ENCODE results near the gene PTPRA. TPM values are rescaled to one million over a fixed set of nuclear protein-coding genes. Genes with fewer than 3 reads are reported as not detected.

The PTPRA gene
- total and polyA plus RNA-seq, 2 of the 13 experiments (the other 11 are each of a cell fraction or from before 2014, with no cell fraction given) = 47.2 to 127 TPM

- TF ChIP-seq ZHX2 (IDR thresholded peaks at IDR 0.05; ENCODE audit: low read depth) = no peak
- no peak for TF ChIP-seq ZHX2 (CRISPR knock-in tag; IDR thresholded peaks at IDR 0.05; ENCODE audit: borderline replicate concordance)
- no peak for TF ChIP-seq IRF9 (CRISPR knock-in tag; IDR thresholded peaks at IDR 0.05; ENCODE audit: borderline replicate concordance)
- TF ChIP-seq UBTF (CRISPR knock-in tag; IDR thresholded peaks at IDR 0.05) = peak; percentile 15; the same call in 1 of the 2 replicates
- 0 out of 2 replicates have a peak, but pooled peaks have one; percentile 17 for TF ChIP-seq HNRNPL (IDR thresholded peaks at IDR 0.05; ENCODE audit: low read depth, low read length)
- TF ChIP-seq HNF4G (IDR thresholded peaks at IDR 0.05; ENCODE audit: borderline replicate concordance, low read depth, low read length) = 0 out of 2 replicates have a peak, but pooled peaks have one; percentile 6
- TF ChIP-seq HNF4G (CRISPR knock-in tag; IDR thresholded peaks at IDR 0.05; ENCODE audit: borderline replicate concordance, low read depth) = no peak
- no peak for TF ChIP-seq PRPF4 (IDR thresholded peaks at IDR 0.05; ENCODE audit: low read depth, low read length, poor library complexity, severe bottlenecking)
- TF ChIP-seq ZBTB20 (CRISPR knock-in tag; IDR thresholded peaks at IDR 0.05; ENCODE audit: borderline replicate concordance, low read depth) = 0 out of 2 replicates have a peak, but pooled peaks have one; percentile 1
- no peak for TF ChIP-seq HDAC6 (IDR thresholded peaks at IDR 0.05; ENCODE audit: low read depth, low read length)
- no peak for TF ChIP-seq JUND (CRISPR knock-in tag; IDR thresholded peaks at IDR 0.05)
- TF ChIP-seq ZFX (CRISPR knock-in tag; IDR thresholded peaks at IDR 0.05; ENCODE audit: low read depth) = no peak
- 0 out of 2 replicates have a peak, but pooled peaks have one; percentile 22 for TF ChIP-seq FUBP1 (CRISPR knock-in tag; IDR thresholded peaks at IDR 0.05; ENCODE audit: borderline replicate concordance)
- no peak for TF ChIP-seq RBM22 (optimal IDR thresholded peaks at IDR 0.05; ENCODE audit: low read length)
- TF ChIP-seq TAF1 (CRISPR knock-in tag; IDR thresholded peaks at IDR 0.05) = no peak
- TF ChIP-seq MTA3 (CRISPR knock-in tag; IDR thresholded peaks at IDR 0.05) = no peak
- TF ChIP-seq EED (CRISPR knock-in tag; IDR thresholded peaks at IDR 0.05) = peak; percentile 43; the same call in 1 of the 2 replicates
Measured at GRCh38 chr20:3046677-3047462, 173.6 kb downstream of the PTPRA start (continued).
